ENCODE measurements around the gene LAT. TPM values are rescaled to one million over a fixed set of nuclear protein-coding genes. Genes with fewer than 3 reads are reported as not detected.

LAT gene
- total and polyA plus RNA-seq, 3 donors from 2014 or later, result 7.4 to 9.0 (median 8.4) TPM

GRCh38 chr16:29025735-29026134 lies 40.9 kb downstream of the LAT start:
- DNase-seq, result no peak
- Histone ChIP-seq H3K9me3 (no peaks in the 10 kb centered on the region), H3K27ac (no peak overlapping the region), H3K27me3 (no peaks in the 10 kb centered on the region), H3K36me3 (ENCODE audit: low read depth, missing control alignments) (no peaks in the 10 kb centered on the region), H3K4me3 (no peak overlapping the region), H3K4me1 (no peaks in the 10 kb centered on the region)
- TF ChIP-seq, protein P1, sequence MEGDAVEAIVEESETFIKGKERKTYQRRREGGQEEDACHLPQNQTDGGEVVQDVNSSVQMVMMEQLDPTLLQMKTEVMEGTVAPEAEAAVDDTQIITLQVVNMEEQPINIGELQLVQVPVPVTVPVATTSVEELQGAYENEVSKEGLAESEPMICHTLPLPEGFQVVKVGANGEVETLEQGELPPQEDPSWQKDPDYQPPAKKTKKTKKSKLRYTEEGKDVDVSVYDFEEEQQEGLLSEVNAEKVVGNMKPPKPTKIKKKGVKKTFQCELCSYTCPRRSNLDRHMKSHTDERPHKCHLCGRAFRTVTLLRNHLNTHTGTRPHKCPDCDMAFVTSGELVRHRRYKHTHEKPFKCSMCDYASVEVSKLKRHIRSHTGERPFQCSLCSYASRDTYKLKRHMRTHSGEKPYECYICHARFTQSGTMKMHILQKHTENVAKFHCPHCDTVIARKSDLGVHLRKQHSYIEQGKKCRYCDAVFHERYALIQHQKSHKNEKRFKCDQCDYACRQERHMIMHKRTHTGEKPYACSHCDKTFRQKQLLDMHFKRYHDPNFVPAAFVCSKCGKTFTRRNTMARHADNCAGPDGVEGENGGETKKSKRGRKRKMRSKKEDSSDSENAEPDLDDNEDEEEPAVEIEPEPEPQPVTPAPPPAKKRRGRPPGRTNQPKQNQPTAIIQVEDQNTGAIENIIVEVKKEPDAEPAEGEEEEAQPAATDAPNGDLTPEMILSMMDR (IDR thresholded peaks at IDR 0.05), result no peak
- no peak for TF ChIP-seq POLR2A (IDR thresholded peaks at IDR 0.05)
- intact Hi-C loops (cut with DNase I; ENCODE audit: low total_unique reads), result no loop called here
- WGBS, 2 donors, result 81 to 99% methylated on average over 4 of the region's 4 CpGs

DNA sequence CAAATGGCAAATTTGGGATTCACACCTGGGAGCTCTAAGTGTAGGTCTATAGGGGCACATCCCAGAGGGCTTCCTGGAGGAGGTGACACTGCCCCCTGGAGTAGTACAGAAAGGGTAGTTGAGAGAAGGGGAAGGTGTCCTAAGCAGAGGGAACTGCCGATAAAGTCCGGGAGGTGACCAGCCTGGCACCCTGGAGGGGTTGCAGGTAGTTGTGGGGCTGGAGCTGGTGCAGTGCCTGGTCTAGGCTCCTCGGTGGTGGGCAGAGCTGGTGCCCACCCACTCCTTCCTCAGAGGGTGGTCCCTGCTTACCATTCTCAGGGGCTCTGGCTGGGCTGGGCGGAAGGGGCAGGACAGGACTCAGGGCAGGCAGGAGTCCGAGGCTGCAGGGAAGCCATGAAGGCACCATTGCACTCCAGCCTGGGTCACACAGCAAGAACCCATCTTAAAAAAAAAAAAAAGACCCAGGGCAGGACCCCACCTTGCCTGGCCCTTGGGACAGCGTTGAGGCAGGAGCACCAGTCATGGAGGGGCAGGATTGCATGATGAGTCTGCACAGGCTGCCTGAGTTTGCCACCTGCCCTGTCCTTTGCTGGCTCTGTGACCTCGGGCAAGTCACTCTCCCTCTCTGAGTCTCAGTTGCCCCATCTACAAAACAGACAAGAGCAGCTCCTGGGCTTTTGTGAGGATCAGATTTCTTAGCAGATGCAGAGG lies 43.8 kb downstream of the LAT start:
- H3K36me3 ChIP-seq (ENCODE audit: low read depth, missing control alignments), result no peaks in the 10 kb centered on the region
- H3K4me1 ChIP-seq, result no peaks in the 10 kb centered on the region
- no peaks in the 10 kb centered on the region for H3K27me3 ChIP-seq
- TF ChIP-seq, protein P1 (IDR thresholded peaks at IDR 0.05), result no peak
- TF ChIP-seq POLR2A (IDR thresholded peaks at IDR 0.05), result no peak
- H3K27ac ChIP-seq, result no peak overlapping the region
- no peaks in the 10 kb centered on the region for H3K9me3 ChIP-seq
- intact Hi-C loops (cut with DNase I; ENCODE audit: low total_unique reads), result no loop called here
- no peak for DNase-seq
- H3K4me3 ChIP-seq, result no peak overlapping the region
- WGBS, 2 donors, result 67 to 89% methylated on average over 6 of the region's 7 CpGs

DNA sequence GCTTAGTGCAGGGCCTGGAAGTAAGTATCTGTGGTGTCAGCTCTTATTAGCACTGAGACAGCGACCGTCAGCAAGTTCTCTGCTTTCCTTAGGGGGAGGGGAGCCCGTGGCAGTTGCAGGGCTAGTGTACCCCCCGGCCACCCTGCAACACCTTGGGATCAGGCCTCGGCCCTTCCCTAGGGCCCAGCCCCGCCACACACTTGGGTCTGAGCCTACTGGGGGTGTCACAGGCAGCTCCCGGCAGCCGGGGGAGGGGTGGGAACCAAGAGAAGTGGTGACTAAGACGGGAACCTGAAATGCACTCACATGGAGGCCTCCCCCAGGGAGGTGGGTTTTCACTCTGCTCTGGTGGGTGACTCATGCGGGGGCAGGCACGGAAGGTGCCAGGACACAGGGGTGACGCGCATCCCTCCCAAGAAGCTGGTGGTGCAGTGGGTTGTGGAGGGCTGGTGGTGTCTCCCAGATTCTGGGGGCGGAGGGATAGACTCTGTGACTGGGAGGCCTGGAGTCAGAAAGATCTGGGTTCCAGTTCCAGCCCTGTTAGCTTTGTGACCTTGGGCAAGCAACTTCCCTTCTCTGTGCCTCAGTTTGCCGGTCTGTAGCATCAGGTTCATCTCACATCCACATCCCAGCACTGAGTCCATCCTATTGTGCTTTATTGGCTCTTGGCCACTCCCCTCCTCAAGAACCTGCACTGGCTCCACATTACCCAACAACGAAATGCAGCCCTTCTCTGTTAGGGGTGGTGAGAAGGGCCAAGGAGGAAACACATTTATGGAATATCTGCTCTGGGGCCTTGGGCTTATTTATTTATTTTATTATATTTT lies 44.5 kb downstream of the LAT start:
- TF ChIP-seq, protein P1 (IDR thresholded peaks at IDR 0.05), result no peak
- no peak for TF ChIP-seq POLR2A (IDR thresholded peaks at IDR 0.05)
- no peaks in the 10 kb centered on the region for H3K27me3 ChIP-seq
- H3K4me3 ChIP-seq, result no peak overlapping the region
- H3K9me3 ChIP-seq, result no peaks in the 10 kb centered on the region
- H3K27ac ChIP-seq, result no peak overlapping the region
- no peaks in the 10 kb centered on the region for H3K4me1 ChIP-seq
- no peaks in the 10 kb centered on the region for H3K36me3 ChIP-seq (ENCODE audit: low read depth, missing control alignments)
- intact Hi-C loops (cut with DNase I; ENCODE audit: low total_unique reads), result no loop called here
- 59 to 75% methylated on average over 6 to 16 of the region's 16 CpGs for WGBS, 2 donors
- DNase-seq, result no peak

DNA sequence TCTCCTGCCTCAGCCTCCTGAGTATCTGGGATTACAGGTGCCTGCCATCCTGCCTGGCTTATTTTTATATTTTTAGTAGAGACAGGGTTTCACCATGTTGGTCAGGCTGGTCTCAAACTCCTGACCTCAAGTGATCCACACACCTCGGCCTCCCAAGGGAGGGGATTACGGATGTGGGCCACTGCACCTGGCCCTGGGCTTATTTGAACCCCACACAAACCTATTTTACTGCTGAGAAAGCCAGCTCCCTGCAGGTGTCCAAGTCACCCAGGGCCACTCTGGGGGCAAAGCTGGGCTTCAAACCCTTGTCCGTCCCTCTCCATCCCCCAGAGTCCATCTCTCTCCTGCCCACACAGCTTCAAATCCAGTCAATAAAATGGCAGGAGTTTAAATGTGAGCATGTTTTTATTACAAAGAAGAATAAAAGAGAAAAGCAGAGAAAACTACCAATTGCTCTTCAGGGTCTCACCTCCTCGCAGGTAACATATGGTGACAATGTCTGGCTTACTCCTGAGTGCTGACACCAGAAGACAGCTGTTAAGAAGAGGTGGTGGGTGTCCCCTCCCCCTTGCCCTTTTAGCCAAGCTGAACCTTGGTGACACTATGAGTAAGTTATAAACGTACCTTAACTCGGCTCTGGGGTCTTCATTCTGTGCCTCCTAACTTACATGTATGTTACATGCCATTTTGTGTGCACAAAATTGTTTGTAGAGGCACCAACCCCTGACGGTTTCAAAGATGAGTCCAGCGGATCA lies 45.4 kb downstream of the LAT start:
- H3K4me3 ChIP-seq, result no peak overlapping the region
- no peaks in the 10 kb centered on the region for H3K4me1 ChIP-seq
- no peak overlapping the region for H3K27ac ChIP-seq
- TF ChIP-seq POLR2A (IDR thresholded peaks at IDR 0.05), result no peak
- TF ChIP-seq, protein P1 (IDR thresholded peaks at IDR 0.05), result no peak
- H3K9me3 ChIP-seq, result no peaks in the 10 kb centered on the region
- WGBS, 2 donors, result 78 to 83% methylated on average over 8 of the region's 8 CpGs
- no peaks in the 10 kb centered on the region for H3K27me3 ChIP-seq
- DNase-seq, result no peak
- intact Hi-C loops (cut with DNase I; ENCODE audit: low total_unique reads), result no loop called here
- no peaks in the 10 kb centered on the region for H3K36me3 ChIP-seq (ENCODE audit: low read depth, missing control alignments)

Other genes with a start within 250 kb of the LAT start
- 10 to 100 TPM; 12.6 to 21.3 TPM for gene NPIPB9, start 233.3 kb upstream of the LAT start, total RNA-seq
- gene NPIPB9, start 233.3 kb upstream of the LAT start, polyA plus RNA-seq (ENCODE audit: insufficient read depth, low read depth, low replicate concordance), result 11.3 TPM
- gene ATXN2L, start 162.1 kb upstream of the LAT start, total RNA-seq, result 100 to 1,000 TPM; 242 to 345 TPM
- 521 TPM for gene ATXN2L, start 162.1 kb upstream of the LAT start, polyA plus RNA-seq (ENCODE audit: insufficient read depth, low read depth, low replicate concordance)
- gene TUFM, start 138.7 kb upstream of the LAT start, total RNA-seq, result 100 to 1,000 TPM; 134 to 140 TPM
- gene TUFM, start 138.7 kb upstream of the LAT start, polyA plus RNA-seq (ENCODE audit: insufficient read depth, low read depth, low replicate concordance), result 213 TPM
- 10 to 100 TPM; 90.2 to 97.4 TPM for gene SH2B1, start 121.2 kb upstream of the LAT start, total RNA-seq
- gene SH2B1, start 121.2 kb upstream of the LAT start, polyA plus RNA-seq (ENCODE audit: insufficient read depth, low read depth, low replicate concordance), result 51.4 TPM
- gene ATP2A1, start 106.6 kb upstream of the LAT start, total RNA-seq, result 10 to 100 TPM; 12.2 to 17.3 TPM
- gene ATP2A1, start 106.6 kb upstream of the LAT start, polyA plus RNA-seq (ENCODE audit: insufficient read depth, low read depth, low replicate concordance), result 9.1 TPM
- 10 to 100 TPM; 43.3 to 51.8 TPM for gene RABEP2, start 59.8 kb upstream of the LAT start, total RNA-seq
- gene RABEP2, start 59.8 kb upstream of the LAT start, polyA plus RNA-seq (ENCODE audit: insufficient read depth, low read depth, low replicate concordance), result 14.2 TPM
- 1 to 10 TPM; 2.0 to 4.3 TPM for gene CD19, start 53.1 kb upstream of the LAT start, total RNA-seq
- 7.7 TPM for gene CD19, start 53.1 kb upstream of the LAT start, polyA plus RNA-seq (ENCODE audit: insufficient read depth, low read depth, low replicate concordance)
- gene NFATC2IP, start 34.1 kb upstream of the LAT start, total RNA-seq, result 100 to 1,000 TPM in 1 of 2 donors, 10 to 100 TPM in 1; 81.1 to 111 TPM
- gene NFATC2IP, start 34.1 kb upstream of the LAT start, polyA plus RNA-seq (ENCODE audit: insufficient read depth, low read depth, low replicate concordance), result 69.0 TPM
- gene SPNS1, start 10.3 kb upstream of the LAT start, total RNA-seq, result 10 to 100 TPM; 51.7 to 56.9 TPM
- 32.0 TPM for gene SPNS1, start 10.3 kb upstream of the LAT start, polyA plus RNA-seq (ENCODE audit: insufficient read depth, low read depth, low replicate concordance)